ENCODE data around the gene NR2F1.

DNA sequence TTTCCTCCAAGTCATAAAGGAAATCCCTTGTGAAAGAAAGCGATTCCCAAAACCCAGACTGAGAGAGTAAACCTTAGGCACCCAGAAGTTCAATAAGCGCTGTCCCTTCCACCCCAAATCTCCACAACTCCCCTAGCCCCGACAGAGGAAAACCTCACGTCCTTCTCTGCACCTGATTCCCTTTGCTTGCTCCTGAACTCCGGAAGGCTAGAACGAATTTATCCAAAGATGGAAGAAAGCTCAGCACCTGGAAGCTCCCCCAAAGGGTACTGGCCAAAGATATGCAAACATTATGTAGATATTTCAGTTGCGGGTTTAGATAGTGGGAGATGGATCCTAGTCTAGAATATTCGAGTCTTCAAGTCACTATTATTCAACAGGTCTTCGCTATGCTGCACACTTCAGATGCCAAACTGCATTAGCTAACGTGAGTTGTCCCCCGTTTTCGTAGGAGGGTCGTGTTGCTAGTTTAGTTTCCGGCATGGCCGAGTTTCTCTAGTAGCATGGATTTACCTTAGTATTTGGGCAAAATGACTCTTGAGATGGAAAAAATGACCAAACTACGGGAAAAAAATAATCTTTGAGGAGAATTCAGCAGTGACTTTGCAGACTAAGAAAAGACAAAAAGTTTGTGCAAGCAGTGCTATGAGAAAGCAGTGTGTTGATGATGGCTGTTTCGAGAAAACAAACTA, 27.7 kb downstream of the NR2F1 start:
- TF ChIP-seq GATA2 (IDR thresholded peaks at IDR 0.05; ENCODE audit: low read depth, low read length) (no peak), GATA3 (IDR thresholded peaks at IDR 0.05; ENCODE audit: low read depth, low read length) (no peak)

All from SH-SY5Y (cell line).